Activated CD8-positive, alpha-beta memory T cell treated with anti-CD3 and anti-CD28 coated beads, Interleukin-2, amount 50 U/mL, for 48 hours (primary cell): Measurements from ENCODE around the gene MESD.
A peak's percentile ranks its signal among the peaks of the same experiment; 100 is the strongest.

Experiments
- DNase-seq: peaks from one replicate; pipeline ENCODE4 v3.0.0-alpha.2; 2020

MESD gene

DNA sequence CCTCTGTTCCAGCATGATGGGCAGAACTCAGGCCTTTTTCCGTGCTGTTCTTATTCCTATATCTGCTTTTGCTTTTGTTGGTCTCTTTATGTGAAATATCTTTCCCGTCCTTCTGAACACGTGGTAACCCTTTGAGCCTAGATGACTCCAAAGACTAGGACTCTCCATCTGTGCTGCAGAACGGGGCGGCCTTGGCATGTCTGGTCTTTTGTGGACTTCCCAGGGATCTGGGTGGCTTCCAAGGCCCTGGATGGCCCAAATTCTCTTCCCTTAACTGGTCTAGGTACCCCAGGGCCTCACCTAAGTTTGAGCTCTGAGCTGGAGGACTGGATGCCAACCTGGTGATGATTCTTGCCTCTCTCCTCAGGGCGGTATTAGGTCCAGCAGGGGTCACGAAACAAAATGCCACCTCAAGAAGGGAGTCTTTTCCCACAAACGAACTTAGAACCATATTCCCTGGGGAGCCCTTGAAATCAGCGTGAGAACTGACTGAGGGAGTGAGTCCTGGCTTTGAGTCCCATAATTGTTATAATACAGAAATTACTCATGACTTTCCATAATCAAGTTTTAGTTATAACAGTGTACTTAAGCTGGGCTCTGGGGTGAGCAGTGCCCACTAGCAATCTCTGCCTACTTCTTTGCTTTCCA, 25.0 kb upstream of the MESD start:
- no peak for DNase-seq

DNA sequence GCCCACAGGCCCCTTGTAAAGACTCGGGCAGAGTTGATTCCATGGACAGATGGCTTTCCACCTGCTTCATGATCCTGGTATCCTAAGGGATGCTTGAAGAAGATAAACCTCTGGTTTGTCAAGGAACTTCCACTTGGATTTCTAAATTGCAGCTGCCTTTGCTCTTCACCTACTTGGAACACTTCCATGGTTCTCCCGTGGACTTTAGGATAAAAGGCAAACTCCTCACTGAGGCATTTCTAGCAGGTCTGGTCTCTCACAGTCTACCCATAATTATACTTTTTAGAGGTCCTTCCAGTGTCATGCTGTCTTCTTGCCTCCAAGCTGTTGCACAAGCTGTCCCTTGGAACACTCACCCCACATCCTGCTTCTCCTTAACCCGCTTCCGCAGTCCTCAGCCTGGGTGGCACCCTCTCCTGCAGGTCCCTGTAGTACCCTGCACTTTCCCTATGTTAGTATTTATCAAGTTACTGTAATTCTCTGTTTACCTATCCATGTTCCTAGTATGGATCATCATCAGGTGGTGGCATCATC, 23.8 kb upstream of the MESD start:
- DNase-seq: no peak

DNA sequence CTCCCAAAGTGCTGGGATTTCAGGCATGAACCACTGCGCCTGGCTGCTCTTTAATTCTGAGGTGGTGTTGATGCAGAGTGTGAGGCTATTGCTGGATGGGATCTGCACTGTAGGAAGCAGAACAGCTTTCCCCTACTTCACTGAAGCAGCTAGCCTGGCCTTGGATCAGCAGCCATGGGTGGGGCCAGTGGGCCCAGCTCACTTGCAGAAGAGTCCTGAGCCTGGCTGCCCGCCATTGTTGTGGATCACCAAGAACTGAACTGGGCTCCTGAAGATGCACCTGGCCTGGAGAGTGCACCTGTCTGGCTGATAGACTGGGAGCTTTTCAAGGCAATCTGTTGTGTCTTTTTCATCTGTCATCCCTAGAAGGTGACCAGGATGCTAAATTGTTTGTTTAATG, 23.0 kb upstream of the MESD start:
- DNase-seq: no peak

DNA sequence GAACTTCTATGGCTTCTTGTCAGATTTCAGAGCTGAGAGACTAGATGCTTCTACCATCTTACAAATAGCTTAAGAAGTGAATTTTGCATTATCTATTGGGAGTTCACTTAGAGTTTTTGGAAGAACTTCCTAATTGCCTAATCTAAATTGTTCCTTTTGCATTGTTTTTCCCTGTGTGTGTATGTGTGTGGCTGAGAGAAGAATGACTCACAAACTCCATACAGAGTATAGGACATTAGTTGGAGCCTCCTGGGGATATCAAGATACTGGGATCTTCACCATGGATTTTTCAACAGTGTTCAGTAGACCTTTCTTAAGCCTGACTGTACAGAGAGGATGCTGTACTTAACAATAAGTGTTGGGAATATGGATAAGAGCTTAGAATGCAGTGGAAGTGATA, 22.0 kb upstream of the MESD start:
- no peak for DNase-seq

DNA sequence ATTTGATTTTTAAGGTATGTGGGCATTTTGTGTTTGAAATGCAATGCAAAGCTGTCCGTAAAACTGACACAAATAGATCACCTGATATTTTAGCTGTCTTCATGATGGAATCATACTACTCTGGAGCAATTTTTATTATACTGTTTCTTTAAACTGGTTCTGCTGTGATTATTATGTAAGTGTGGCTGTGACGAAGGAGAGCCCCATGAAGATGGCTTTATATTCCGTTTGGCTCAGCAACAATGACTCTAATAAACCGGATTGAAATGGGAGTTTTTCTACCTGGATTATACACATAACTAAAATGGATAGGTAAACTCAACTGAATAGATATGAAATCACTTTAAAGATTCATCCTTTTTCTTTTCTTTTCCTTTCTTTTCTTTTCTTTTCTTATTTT, 20.5 kb upstream of the MESD start:
- DNase-seq: no peak

DNA sequence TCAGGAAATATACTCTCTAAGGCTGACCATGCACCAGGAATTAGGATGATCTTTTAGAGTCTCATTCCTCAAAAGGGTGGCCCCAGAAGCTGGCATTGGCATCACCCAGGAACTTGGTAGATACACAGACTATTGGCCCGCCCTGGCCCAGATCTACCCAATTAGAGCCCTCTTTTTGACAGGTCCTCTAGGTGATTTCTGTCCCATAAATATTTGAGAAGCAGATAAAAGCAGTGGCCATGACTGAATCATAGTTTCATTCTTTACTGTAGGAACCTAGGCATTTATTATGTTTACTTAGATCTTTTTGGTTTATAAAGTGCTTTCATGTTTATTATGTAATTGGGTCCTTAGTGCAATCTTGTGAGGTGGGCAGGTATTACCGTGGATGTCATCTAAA, 18.7 kb upstream of the MESD start:
- no peak for DNase-seq

DNA sequence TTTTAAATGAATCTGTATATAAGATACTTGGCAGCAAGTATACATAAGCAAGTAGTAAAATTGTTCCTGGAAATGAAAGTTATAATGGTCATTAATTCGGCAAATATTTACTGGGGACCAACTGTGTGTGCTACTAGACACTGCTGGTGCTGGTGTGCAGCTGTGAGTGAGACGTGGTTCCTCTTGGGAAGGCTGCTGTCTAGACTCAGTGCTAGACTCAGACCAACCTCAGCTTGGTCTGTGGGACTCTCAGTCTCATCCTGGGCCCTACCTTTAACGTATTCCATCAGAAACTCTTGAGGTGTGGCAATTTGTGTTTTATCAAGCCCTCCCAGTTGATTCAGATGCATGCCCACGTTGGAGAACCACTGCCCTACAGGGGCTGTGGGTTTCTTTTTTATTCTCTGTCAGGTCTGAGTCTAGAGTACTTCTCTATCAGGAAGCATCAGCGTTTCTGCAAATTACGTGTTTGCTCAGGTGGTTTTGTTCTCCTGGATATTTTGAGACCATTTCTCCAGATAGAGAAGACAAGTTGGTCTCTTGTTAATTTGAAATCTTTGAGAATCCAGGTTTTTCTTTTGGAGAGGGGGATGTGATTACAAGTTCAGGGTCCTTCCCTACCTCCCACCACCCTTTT, 17.9 kb upstream of the MESD start:
- DNase-seq: no peak

DNA sequence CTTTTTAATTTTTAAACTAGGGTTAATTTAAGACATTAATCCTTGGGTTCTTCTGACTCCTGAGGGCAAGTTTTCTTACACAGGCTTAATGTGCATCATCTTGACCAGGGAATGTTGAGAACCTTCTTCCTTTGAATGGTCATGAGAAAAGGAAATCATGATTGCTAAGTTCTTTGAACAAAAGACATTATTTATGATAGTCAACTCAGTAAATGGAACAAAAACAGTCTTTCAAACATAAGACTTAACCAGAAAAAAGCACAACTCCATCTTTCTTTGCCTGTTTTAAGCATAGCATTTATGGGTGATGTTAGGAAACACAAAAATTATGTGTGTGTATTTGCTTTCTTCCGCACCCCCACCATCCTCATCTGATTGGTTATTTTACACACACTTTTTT, 16.5 kb upstream of the MESD start:
- DNase-seq: no peak

DNA sequence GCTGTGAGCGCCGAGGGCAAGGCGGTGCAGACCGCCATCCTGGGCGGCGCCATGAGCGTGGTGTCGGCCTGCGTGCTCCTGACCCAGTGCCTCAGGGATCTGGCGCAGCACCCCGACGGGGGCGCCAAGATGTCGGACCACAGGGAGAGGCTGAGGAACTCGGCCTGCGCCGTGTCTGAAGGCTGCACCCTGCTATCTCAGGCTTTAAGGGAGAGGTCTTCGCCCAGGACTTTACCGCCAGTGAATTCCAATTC, 13.4 kb upstream of the MESD start:
- DNase-seq: no peak

DNA sequence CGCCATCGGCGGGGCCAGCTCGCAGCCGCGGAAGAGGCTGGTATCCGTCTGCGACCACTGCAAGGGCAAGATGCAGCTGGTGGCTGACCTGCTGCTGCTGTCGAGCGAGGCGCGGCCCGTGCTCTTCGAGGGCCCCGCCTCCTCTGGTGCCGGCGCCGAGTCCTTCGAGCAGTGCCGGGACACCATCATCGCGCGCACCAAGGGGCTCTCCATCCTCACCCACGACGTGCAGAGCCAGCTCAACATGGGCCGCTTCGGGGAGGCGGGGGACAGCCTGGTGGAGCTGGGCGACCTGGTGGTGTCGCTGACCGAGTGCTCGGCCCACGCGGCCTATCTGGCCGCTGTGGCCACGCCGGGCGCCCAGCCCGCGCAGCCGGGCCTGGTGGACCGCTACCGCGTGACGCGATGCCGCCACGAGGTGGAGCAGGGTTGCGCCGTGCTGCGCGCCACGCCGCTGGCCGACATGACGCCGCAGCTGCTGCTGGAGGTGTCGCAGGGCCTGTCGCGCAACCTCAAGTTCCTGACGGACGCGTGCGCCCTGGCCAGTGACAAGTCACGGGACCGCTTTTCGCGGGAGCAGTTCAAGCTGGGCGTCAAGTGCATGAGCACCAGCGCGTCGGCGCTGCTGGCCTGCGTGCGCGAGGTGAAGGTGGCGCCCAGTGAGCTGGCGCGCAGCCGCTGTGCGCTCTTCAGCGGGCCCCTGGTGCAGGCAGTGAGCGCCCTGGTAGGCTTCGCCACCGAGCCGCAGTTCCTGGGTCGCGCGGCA, 12.9 kb upstream of the MESD start:
- DNase-seq: no peak

DNA sequence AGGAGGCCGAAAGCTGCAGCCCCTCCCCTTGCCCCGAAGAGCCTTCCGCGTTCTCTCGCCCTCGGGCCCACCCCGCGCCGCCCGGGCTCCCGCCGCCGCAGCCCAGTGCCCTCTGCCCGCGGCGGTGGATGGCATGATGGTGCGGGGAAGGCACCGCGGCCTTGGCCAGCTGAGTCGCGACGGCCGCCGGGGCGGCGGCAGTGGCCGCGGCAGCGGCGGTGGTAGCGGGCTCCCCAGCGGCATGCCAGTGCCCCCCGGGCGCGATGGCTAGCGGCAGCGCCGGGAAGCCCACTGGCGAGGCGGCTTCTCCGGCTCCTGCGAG, 12.4 kb upstream of the MESD start:
- no peak for DNase-seq

DNA sequence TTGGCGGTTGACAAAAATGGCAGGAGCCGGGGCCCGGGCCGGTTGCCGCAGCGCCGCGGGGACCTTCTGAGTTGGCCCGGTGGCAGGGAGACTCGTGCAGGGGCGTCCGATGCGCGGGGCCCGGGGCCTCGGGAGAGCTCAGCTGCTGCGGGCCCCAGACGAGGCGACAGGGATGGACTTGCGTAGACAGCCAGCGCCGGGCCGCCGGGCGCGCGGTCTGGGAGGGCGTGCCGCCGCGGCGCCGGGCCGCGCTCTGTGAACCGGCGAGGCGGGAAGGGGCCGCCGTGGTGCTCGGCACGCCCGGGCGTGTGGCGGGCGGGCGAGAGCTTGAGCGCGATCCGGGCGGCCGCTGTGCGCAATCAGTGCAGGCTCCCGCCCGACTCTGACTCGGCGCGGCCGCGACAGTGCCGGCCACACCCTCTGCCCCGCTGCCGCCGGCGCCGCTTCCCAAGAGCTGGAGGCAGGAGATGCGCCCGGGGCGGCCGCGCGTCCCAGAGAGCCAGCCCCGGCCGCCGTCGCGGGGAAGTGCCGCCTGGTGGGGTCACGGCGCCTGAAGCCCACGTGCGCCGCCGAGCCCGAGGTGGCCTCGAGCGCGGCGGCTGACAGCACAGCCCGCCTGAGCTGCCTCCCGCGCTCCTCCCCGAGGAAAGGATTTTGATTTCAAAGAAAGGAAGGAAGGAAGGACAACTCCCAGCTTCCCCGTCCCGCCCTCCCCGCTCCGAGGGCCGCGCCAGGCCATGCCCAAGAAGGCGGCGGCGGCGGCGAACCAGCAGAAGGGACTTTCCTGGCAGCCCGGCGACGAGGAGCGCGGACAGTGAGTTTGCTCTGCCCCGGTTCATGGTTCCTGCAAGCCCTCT, 11.8 kb upstream of the MESD start:
- peak; percentile 77 for DNase-seq

DNA sequence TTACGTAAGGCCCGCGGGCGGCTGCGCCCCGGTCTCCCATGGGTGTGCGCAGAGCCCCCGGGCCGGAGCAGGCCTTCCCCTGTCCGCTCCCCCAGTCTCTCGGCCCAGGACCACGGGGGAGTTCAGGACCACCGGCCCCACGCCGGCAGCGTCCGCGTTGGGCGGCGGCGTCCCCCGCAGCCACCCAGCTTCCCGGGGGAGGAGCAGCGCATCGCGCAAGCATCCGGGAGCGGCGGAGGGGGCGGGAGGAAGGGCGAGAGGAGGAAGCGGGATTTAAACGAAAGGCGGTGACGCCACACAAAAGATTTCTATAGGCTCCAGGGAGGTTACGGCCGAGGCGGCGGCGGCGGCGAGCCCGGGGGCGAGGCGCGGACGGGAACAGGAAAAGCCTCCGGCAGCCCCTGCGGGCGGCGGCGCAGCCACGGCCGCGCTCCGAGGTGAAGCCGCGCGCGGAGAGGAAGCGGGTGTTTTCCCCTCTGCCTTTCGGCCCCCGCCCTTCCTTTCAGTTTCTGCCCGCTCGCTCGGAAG, 11.1 kb upstream of the MESD start, which contains the start of gene TLNRD1:
TLNRD1 (plus strand) TSS at position 300 of the 528 bp plus-strand sequence. CDS start 1,349 bp downstream, outside the sequence.
- DNase-seq: peak; percentile 90

DNA sequence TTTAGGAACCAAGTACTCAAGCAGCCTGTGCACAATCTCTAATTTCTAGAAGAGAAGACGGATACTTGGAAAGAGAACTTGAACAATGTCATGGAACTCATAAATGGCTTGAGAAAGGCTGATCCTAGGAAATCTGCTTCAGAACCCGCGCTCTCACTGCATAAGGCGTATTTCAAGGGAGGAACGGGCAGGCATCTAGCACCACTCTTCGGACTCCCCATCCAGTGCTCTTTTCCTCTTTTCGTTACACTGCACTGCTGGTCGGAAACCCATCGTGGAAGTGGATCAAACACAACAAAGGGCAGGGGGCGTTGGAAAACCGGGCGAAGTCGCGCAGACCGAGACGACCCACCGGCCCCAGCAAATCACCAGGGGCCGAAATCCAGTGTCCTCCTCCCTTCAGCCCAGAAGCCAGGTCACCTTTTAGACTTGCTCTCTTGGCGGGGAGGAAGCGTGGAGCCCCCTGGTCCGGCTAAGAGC, 10.6 kb upstream of the MESD start:
- DNase-seq: no peak

DNA sequence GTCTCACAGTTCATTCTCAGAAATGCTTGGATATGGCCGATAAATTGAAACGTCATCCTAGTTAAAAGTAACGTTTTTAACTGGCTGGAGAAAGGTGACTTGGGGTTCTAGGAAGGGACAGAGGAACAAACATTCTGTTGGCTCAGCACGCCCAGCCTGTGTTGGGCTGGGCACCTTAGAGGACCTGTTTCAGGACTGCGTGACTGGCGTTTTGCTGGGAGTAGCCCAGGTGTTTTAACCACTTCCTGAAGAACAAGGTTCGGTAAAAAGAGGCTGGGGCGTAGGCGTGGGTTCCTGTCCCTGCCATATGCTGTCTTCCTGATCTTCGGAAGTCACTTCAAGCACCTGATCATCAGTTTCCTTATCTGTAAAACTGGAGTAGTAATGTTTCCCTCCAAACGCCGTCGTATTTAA, 10.0 kb upstream of the MESD start:
- DNase-seq: peak; percentile 75

DNA sequence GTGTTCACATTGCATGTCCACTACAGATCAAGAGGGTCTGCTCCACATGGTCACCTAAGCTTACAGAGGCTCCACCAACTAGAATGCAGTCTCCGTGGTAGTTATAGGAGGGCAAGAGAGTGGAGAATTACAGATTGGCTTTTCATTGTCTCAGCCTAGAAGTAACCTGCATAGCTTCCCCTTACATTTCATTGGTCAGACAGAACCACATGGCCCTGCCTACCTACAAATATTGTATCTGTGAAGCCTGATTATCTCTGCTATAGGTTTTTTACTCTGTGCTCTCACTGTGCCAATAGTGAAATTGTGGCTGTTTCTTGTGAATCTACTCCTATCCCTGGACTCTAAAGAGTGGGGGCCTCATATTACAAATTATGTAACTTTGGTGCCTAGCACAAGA, 8.6 kb upstream of the MESD start:
- DNase-seq: no peak

DNA sequence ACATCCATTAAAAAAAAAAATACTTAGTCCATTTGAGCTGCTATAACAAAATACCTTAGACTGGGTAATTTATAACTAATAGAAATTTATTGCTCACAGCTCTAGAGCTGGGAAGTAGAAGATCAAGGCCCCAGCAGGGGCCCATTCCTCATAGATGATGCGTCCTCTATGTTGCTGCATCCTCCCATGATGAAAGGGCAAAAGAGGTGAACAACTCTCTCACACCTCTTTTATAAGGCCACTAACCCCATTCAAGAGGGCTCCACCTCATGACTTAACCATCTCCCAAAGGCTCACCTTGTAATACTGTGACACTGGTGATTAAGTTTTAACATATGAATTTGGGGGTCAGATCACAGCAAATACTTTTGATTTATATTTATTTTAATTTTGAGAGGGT, 8.1 kb upstream of the MESD start:
- no peak for DNase-seq

DNA sequence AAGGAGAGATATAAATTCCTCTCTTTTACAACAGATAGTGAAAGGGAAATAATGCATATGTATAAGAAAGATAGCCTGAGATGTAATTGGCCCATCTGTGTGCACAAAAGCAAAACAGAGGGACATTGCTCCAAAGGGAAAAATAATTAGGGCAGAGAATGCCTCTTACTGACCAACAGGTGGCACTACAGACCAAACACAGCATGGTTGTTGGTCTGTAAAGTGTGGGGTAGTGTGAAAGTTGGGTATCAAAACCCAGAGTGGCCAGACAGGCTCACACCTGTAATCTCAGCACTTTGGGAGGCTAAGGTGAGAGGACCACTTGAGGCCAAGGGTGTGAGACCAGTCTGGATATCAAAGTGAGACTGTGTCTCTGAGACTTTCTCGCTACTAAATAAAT, 6.6 kb upstream of the MESD start:
- DNase-seq: no peak

DNA sequence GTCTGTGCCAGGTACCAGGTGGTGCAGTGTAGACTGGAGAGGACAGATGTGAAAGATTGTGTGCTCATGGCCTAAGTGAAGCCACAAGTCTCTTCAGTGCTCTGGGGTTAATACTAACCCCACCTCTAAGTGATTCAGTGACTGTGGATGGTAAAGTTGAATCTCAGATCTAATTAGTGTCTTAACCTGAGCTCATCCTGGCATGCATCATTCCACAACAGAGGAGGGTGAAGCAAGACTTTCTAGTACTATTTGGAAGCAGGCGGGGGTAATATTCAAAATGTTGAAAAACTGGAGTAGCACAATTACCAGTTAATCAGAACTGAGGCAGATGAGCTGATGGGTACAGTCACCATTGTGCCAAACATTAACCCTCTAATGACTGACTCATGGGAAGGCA, 2.8 kb upstream of the MESD start:
- DNase-seq: no peak

DNA sequence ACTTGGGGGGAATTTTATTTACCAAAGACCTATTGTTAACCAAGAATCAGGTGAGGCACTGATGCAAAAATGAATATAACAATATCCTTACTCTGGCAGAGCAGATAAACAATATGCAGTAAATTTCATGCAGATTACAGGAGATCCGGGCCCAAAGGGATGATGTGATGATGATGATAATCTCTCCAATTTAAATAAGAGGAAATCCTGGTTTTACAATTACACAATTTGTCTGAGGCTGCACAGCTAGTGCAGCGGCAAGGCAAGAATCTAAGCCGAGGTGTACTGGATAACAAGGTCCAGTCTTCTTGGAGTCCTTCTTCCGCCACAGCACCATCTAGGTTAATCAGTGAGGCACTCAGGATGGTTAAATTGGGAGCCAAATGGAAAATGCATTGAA, 2.4 kb upstream of the MESD start:
- no peak for DNase-seq

DNA sequence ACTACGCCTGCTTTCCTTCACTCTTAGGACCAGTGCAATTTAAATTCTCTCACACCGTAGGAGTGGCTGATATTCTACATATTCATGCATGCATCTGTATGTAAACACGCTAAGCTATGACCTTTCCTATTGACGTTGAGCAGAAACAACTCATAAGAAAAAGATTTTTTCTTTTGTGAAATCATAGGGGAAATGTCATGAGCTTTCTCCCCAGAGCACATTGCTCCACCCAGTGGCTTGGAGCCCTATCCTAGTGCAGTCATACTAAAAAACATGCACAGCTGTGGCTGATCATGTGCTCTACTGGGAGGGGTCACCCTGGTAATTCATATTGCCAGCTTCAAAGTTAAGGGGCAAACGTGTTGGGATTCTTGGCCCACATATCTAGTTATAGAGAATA, 1.8 kb upstream of the MESD start:
- no peak for DNase-seq

DNA sequence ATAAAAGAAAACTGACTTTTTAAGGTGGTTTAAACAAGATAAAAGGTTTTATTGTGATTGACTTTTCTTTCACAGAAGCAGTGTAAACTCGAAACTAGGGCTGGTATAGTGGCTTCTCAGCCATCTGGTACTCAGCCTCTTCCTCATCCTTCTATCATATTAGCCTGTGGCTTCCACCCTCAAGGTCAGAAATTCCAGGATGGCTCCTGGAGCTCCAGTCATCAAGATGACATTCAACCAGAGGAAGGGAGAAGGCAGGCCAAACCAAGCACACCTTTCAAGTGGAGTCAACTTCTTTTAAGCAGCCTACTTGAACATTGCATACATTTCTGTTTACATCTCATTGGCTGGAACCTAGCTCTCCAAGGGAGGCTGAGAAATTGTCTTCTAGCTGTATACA, 1.3 kb upstream of the MESD start:
- no peak for DNase-seq

DNA sequence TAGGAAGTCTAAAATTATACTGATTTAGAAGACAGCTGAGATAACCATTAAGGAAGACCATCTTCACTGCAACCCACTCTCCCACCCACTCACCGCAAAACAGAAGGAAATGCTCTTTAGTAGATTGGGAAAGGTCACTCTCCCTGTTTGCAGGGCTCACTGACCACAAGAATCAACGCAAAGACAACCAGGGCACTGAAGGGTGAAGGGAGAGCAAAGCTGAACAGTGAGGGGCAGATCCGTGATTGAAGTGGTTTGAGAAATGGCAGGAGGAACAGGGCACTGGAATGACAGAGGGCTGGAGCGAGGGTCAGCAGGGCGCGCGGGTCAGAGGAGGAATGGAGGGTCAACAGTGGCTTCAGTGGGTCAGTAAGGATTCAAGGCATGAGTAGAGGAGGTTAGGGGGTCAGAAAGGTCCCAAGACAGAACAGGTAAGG, 520 bp downstream of the MESD start:
- no peak for DNase-seq
